Activated T-helper 17 cell treated with anti-CD3 and anti-CD28 coated beads, Interleukin-2, amount 50 U/mL, for 72 hours (primary cell): Measurements from ENCODE around the gene RFPL2. TPM values are rescaled to one million over a fixed set of nuclear protein-coding genes. Genes with fewer than 3 reads are reported as not detected.

ENCODE experiments used
- ATAC-seq: fragments of 150-1000 bp; cut with Tn5 transposase; replicated peaks from 2 replicates; pipeline ENCODE4 v1.10.0; 2021; ENCODE audit warnings: mild to moderate bottlenecking, moderate library complexity
- H3K27ac Mint-ChIP-seq: one replicate; pipeline ENCODE4 v1.8.0; 2022; ENCODE audit warnings: mixed read lengths
- H3K27me3 Mint-ChIP-seq: one replicate; pipeline ENCODE4 v1.8.0; 2022; ENCODE audit warnings: mixed read lengths
- H3K36me3 Mint-ChIP-seq: one replicate; pipeline ENCODE4 v1.8.0; 2022; ENCODE audit warnings: low read depth, mild to moderate bottlenecking, mixed read lengths
- H3K4me1 Mint-ChIP-seq: one replicate; pipeline ENCODE4 v1.8.0; 2022; ENCODE audit warnings: mixed read lengths
- H3K4me3 Mint-ChIP-seq: one replicate; pipeline ENCODE4 v1.8.0; 2022; ENCODE audit warnings: mild to moderate bottlenecking, mixed read lengths
- H3K9me3 Mint-ChIP-seq: one replicate; pipeline ENCODE4 v1.8.0; 2022; ENCODE audit warnings: mixed read lengths
- total RNA-seq, 2 donors: library from RNA; stranded (reverse); gene quantifications; one replicate each; pipeline ENCODE4 v1.2.3, GENCODE V29; 2022

RFPL2 gene
- total RNA-seq, result under 1 TPM; 0.24 to 0.30 TPM

DNA sequence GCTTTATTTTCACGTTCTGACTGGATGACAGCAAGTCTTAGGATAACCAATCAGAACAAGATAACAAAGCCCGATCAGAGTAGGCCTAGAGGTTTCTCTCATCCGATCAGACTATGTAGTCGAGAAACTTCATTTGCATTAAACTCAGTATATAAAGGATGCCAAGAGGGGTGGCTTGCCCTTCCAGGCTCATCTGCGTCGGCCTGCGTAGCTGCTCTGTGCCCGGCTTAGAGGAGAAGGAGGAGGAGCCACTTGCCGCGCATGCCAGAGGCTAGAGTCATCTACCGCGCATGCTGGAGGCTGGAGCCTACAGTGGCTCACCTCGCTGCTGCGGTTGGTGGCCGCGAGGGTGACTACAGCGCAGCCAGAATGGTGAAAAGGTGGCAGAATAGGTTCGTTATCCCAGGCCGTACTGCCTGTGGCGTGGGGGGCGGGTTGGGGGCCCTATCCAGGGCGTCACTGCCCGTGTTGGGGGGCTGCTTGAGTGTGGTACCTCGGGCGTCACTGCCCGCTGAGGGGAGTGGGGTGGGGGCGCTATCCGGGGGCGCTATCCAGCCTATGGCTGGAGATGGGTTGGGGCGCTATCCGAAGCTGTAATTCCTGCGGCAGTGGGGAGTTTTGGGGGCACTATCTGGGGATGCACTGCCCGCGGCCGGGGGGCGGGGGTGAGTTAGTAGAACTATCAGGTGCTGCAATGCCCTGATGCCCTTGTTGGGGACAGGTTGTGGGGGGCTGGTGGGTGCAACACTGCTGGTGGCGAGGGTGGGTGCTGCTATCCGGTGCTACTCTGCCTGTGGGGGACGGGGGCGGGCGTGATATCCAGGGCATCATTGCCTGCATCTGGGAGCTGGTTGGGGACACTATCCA is at the start of gene RFPL2:
Gene RFPL2 (minus strand): TSS at position 218 of the 867 bp plus-strand sequence. CDS start 2,622 bp downstream, outside the sequence.
- Mint-ChIP-seq H3K4me1 (peaks cover 23% of the 10 kb centered on the region), H3K27me3 (no peaks in the 10 kb centered on the region), H3K36me3 (no peaks in the 10 kb centered on the region), H3K9me3 (no peaks in the 10 kb centered on the region), H3K27ac (no peak within 1 kb of the TSS), H3K4me3 (peak within 1 kb of the TSS; percentile 79)
- ATAC-seq, result peak; percentile 82

DNA sequence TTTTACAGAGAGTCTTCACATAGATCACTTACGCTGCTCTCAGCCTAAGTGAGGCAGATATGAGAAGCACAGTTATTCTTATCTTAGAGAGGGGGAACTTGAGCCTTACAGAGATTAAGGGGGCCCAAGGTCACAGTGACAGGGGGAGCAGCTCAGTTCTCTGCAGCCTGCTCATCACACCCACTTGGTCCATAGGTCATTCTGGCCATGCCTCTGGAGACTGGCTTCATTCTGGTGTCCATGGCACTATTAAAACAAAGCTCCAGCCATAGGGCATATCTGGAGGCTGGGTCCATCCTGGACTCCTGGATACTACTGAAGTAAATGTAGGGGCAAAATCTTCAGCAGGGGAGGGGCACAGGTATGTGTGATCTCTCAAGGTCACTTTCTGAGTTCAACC is 44.4 kb upstream of the RFPL2 start:
- no peaks in the 10 kb centered on the region for H3K36me3 Mint-ChIP-seq
- H3K4me1 Mint-ChIP-seq, result no peaks in the 10 kb centered on the region
- no peak overlapping the region for H3K27ac Mint-ChIP-seq
- no peaks in the 10 kb centered on the region for H3K9me3 Mint-ChIP-seq
- H3K4me3 Mint-ChIP-seq, result no peak overlapping the region
- H3K27me3 Mint-ChIP-seq, result peaks cover 32% of the 10 kb centered on the region
- no peak for ATAC-seq

DNA sequence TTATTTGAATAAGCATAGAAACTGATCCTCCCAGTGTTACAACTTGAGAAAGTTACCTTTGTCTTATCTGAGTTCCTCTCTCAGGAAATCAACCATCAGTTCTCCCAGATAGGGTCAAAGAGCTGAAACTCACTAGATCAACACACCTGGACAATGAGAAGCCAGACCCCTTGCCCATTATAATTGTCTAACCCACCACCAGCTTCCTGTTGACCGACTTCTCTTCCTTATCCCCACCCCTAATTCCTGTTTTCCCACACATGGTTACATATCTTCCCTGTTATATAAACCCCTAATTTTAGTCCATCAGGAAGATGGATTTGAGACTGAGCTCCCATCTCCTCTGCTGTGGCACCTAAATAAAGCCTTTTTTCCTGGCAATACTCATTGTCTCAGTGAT is 43.4 kb upstream of the RFPL2 start:
- Mint-ChIP-seq H3K27ac (no peak overlapping the region), H3K4me3 (no peak overlapping the region), H3K27me3 (peaks cover 30% of the 10 kb centered on the region), H3K9me3 (no peaks in the 10 kb centered on the region), H3K36me3 (no peaks in the 10 kb centered on the region), H3K4me1 (no peaks in the 10 kb centered on the region)
- ATAC-seq, result no peak

DNA sequence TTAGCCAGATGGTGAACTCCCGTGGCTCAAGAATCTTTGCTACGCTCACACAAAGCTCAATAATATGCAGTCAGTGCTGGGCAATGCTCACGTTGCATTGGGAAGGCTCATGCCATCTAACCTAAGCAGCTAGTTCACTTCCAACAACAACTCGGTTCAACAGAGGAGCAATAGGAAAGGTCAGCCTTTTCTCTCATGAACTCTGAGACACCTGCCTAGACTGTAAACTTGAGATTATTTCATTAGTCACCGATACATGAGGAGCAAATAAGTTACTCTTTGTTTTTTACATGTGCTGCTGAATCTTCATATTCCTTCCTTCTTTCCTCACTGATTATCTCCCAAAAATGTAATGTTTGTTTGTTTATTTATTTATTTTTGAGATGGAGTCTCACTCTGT is 41.3 kb upstream of the RFPL2 start:
- no peak for ATAC-seq
- Mint-ChIP-seq H3K4me1 (no peaks in the 10 kb centered on the region), H3K36me3 (no peaks in the 10 kb centered on the region), H3K27ac (no peak overlapping the region), H3K27me3 (peaks cover 24% of the 10 kb centered on the region), H3K4me3 (no peak overlapping the region), H3K9me3 (no peaks in the 10 kb centered on the region)

DNA sequence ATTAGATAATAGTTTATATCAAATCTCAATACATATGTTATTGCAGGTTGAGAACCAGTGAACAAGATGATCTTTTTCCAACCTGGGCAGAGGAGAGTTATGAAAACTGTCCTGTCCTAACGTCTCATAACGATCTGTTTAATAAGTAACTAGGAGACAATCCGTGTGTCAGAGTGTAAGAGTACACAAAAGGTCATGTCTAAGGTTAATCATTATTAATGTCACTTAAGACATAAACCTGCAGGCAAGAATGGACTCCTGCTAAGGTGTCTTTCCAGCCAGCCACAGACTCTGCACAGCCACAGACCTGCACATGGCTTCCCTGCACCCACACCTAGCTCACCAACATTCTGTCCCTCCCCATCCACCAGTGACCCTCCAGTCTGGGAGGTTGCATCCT is 40.2 kb upstream of the RFPL2 start:
- H3K27ac Mint-ChIP-seq, result no peak overlapping the region
- no peaks in the 10 kb centered on the region for H3K9me3 Mint-ChIP-seq
- H3K4me1 Mint-ChIP-seq, result no peaks in the 10 kb centered on the region
- H3K36me3 Mint-ChIP-seq, result no peaks in the 10 kb centered on the region
- peaks cover 19% of the 10 kb centered on the region for H3K27me3 Mint-ChIP-seq
- no peak overlapping the region for H3K4me3 Mint-ChIP-seq
- no peak for ATAC-seq

DNA sequence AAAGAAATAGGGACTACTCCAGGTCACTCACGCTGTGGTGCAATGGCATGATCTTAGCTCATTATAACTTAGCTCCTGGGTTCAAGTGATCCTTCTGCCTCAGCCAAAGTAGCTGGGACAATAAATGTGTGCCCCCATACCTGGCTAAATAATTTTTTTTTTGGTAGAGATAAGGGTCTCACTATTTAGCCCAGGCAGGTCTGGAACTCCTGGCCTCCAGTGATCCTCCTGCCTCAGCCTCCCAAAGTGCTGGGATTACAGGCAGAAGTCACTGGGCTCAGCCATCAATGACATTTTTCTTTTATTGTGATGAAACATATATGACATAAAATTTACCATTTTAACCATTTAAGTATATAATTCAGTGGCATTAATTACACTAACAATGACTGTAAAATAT is 39.7 kb upstream of the RFPL2 start:
- no peak overlapping the region for H3K4me3 Mint-ChIP-seq
- H3K9me3 Mint-ChIP-seq, result no peaks in the 10 kb centered on the region
- H3K27ac Mint-ChIP-seq, result no peak overlapping the region
- no peaks in the 10 kb centered on the region for H3K4me1 Mint-ChIP-seq
- H3K27me3 Mint-ChIP-seq, result peaks cover 16% of the 10 kb centered on the region
- ATAC-seq, result no peak
- H3K36me3 Mint-ChIP-seq, result no peaks in the 10 kb centered on the region

DNA sequence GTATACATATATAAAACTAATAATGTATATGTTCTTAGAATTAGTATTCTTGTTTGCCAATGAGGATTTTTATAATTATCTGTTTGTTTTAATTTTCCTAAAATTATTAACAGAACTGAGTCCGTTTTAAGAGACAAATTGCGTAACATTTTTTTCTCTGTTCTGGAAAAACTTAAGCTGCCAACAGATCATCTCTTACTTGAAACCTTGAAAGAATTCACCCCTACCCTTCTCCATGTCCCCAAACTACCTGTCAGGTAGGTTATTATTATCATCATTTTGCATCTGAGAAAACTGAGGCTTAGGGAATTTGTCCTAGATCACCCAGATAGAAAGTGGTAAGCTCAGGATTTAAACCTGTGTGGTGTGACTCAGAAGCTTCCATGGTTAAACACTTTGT is 35.6 kb upstream of the RFPL2 start:
- H3K9me3 Mint-ChIP-seq, result no peaks in the 10 kb centered on the region
- H3K27ac Mint-ChIP-seq, result no peak overlapping the region
- H3K36me3 Mint-ChIP-seq, result no peaks in the 10 kb centered on the region
- peaks cover 6% of the 10 kb centered on the region for H3K27me3 Mint-ChIP-seq
- no peak for ATAC-seq
- H3K4me1 Mint-ChIP-seq, result no peaks in the 10 kb centered on the region
- H3K4me3 Mint-ChIP-seq, result no peak overlapping the region

DNA sequence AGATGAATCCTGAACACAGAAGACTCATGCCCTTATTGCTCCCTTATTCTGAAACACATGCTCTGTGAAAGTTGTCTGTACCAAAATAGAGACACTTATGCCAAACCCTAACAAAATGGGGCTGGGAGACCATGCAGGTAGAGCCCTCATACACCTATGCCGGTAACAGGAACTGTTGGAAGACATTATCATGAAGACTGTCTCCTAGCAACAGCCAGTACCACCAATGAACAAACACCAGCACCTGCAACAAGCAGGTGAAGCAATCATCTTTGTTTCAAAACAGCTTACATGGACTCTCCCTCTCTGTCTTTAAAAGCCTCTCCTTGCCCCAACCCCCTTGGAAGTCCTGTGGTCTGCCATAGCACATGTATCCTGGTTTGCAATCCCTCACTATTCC is 33.0 kb upstream of the RFPL2 start:
- Mint-ChIP-seq H3K27me3 (peaks cover 19% of the 10 kb centered on the region), H3K9me3 (no peaks in the 10 kb centered on the region), H3K4me1 (no peaks in the 10 kb centered on the region), H3K27ac (no peak overlapping the region), H3K36me3 (no peaks in the 10 kb centered on the region), H3K4me3 (no peak overlapping the region)
- no peak for ATAC-seq

DNA sequence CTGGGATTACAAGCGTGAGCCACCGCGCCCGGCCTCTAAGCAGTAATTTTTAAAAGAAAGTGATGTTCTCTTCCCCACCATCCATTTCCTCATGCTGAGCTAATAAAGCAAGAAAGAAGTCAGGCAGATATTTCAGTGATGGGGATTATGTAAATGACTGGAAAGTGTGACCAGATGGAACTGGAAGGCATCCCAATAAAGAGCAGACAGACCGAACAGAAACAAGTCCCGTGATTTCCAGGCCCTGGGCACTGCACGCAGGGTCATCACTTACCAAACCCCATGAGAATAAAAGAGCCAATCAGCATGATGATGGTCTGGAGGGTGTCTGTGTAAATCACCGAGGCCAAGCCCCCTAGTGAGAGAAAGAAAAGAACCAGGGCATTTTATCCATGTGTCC is 32.1 kb upstream of the RFPL2 start:
- Mint-ChIP-seq H3K36me3 (no peaks in the 10 kb centered on the region), H3K9me3 (no peaks in the 10 kb centered on the region), H3K27me3 (peaks cover 25% of the 10 kb centered on the region), H3K4me1 (no peaks in the 10 kb centered on the region), H3K27ac (no peak overlapping the region), H3K4me3 (no peak overlapping the region)
- ATAC-seq, result no peak

DNA sequence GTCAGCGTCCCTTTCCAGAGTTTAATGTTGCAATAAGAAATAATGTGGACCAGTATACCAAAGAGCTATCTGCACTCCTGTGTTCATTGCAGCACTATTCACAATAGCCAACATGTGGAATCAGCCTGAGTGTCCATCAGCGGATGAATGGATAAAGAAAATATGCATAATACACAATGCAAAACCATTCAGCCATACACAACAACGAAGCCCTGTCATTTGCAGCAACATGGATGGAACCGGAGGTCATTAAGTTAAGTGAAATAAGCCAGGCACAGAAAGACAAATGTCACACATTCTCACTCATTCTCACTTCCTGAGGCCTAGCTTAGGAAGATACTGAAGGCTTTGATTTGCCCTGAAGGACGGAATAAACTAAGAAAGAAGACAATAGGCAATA is 28.2 kb upstream of the RFPL2 start:
- Mint-ChIP-seq H3K27ac (no peak overlapping the region), H3K4me3 (no peak overlapping the region), H3K36me3 (no peaks in the 10 kb centered on the region), H3K9me3 (no peaks in the 10 kb centered on the region), H3K4me1 (no peaks in the 10 kb centered on the region), H3K27me3 (peaks cover 22% of the 10 kb centered on the region)
- ATAC-seq, result no peak

DNA sequence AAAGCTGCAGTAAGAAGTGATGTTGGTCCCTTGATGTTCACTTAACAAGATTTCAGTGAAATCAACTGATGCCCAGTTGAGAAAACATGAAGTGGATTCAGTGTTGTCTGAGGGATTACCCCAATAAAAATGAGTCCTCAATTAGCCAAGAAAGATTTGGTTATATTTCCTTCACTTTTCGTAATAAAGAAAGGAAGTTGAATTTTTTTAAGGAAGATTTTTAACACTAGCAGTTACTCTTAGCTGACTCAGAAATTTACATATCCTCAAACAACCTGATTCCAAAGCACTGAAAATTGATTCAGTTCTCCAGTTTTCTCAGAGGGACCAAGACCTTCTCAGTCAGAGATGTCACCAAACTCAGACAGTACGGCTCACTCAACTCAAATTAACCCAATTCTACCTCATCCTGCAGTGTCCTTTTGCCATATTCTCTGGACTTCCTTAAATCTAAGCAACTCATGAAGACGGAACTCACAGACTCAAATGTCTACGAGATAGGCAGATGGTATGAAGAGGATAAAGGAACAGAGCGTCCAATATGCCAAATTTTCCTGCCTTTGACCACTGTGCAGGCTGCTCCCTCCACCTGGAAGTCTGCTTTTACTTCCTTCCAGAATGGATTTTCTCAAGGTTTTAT is 27.4 kb upstream of the RFPL2 start:
- Mint-ChIP-seq H3K27ac (no peak overlapping the region), H3K27me3 (peaks cover 20% of the 10 kb centered on the region), H3K4me1 (no peaks in the 10 kb centered on the region), H3K4me3 (no peak overlapping the region), H3K9me3 (no peaks in the 10 kb centered on the region), H3K36me3 (no peaks in the 10 kb centered on the region)
- ATAC-seq, result no peak

DNA sequence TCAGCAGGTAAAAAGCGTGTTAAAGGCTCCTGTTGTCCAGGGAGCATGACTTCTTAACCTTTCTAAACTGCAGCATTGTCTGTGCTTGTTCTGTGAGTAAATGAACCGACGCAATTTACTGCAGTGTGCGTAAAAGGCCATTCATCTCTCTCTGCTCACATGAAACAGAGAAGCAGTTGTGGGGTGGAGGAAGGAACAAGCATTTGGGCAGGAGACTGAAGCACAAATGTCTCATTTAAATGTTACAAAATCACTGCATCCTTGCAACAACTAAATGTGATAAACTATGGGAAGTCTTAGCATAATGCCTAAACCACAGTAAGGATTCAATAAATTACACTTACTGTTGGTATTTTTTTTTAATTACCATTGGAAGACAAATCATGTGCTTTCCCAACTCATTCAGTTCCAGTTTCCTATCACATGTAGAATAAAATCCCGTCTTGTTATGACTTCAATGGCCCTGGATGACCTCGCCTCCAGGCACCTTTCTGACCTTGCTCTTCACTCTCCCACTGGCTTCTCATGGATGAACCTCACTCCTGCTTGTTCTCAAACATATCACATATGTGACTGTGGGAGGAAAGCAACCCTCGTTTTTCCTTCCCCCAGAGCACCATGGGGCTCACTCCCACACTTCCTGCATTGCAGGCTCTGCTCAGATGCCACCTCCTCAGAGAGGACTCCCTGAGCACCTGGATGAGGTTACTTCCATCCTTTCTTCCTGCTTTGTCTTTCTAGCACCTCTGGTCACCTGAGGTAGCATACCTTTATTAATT is 21.6 kb upstream of the RFPL2 start:
- Mint-ChIP-seq H3K36me3 (no peaks in the 10 kb centered on the region), H3K4me3 (no peak overlapping the region), H3K27me3 (peaks cover 8% of the 10 kb centered on the region), H3K9me3 (no peaks in the 10 kb centered on the region), H3K4me1 (no peaks in the 10 kb centered on the region), H3K27ac (no peak overlapping the region)
- no peak for ATAC-seq

DNA sequence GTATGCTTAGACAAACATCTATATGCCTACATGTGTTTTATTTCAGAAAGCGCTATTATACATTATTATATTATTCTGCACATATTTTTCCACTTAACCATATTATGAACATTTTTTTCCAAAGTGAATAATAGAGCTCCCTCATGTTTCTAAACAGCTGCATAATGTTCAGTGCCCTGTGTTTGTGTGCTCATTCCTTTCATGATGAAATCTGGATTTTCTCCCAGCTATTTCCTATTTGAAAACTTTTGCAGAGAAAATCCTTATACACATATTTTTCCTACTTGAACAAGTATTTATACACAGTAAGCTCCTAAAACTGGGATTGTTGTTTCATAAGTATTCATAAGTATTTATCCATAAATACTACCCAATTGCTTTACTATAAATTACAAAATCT is 18.1 kb upstream of the RFPL2 start:
- Mint-ChIP-seq H3K27ac (no peak overlapping the region), H3K36me3 (no peaks in the 10 kb centered on the region), H3K4me1 (no peaks in the 10 kb centered on the region), H3K4me3 (no peak overlapping the region), H3K27me3 (peaks cover 8% of the 10 kb centered on the region), H3K9me3 (no peaks in the 10 kb centered on the region)
- ATAC-seq, result no peak

DNA sequence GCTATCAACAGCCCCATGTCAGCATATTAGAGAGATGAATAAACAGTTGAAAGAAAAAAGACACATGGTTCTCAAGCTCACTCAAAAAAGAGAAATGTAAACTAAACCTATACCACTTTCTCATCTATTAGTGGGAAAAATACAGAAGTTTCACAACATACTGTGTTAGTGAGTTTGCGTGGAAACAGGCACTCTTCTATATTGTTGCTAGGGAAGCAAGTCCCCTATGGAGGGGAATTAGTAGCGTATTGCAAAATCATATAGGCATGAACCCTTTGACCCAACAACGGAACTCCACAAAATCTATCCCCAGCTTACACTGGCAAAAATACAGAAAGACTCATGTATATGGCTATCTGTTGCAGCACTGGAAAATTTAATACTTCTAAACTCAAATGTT is 14.2 kb upstream of the RFPL2 start:
- Mint-ChIP-seq H3K27ac (no peak overlapping the region), H3K9me3 (no peaks in the 10 kb centered on the region), H3K4me1 (no peaks in the 10 kb centered on the region), H3K27me3 (peaks cover 8% of the 10 kb centered on the region), H3K4me3 (no peak overlapping the region), H3K36me3 (no peaks in the 10 kb centered on the region)
- no peak for ATAC-seq

DNA sequence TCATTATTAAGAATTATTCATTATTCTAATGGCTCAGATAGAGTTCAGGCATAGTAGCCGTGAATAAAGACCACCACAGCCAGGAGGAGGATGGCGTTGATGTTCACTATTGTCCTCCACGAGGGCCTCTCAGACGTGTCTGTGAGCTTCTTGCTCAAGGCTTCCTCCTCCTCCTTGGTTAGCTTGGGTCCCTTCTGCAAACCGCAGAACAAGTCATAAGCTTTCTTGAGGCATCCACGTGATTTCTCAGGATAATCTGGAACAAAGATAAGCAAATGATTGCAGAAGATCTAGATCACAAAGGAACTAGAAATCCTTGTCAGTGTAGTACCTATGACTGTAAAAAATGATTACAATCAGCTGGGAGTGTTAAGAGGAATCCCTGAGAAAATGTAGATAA is 13.6 kb upstream of the RFPL2 start:
- no peak overlapping the region for H3K27ac Mint-ChIP-seq
- H3K27me3 Mint-ChIP-seq, result peaks cover 8% of the 10 kb centered on the region
- H3K4me3 Mint-ChIP-seq, result no peak overlapping the region
- H3K9me3 Mint-ChIP-seq, result no peaks in the 10 kb centered on the region
- H3K36me3 Mint-ChIP-seq, result no peaks in the 10 kb centered on the region
- no peaks in the 10 kb centered on the region for H3K4me1 Mint-ChIP-seq
- no peak for ATAC-seq
